ENCODE data around the gene MOSPD3. TPM values are rescaled to one million over a fixed set of nuclear protein-coding genes. Genes with fewer than 3 reads are reported as not detected.

The MOSPD3 gene
- total RNA-seq, 1 donor, result 5.2 TPM

- no peak overlapping the region for H3K4me3 ChIP-seq (ENCODE audit: low read depth, low read length)
- no peak for TF ChIP-seq CTCF (IDR thresholded peaks at IDR 0.05; ENCODE audit: insufficient read depth, low read depth, low read length)
- DNase-seq (ENCODE audit: low read depth), result no peak
Measured at GRCh38 chr7:100614308-100614861, 2.0 kb downstream of the MOSPD3 start.

GRCh38 chr7:100620239-100620638, 7.9 kb downstream of the MOSPD3 start:
- TF ChIP-seq CTCF (IDR thresholded peaks at IDR 0.05; ENCODE audit: insufficient read depth, low read depth, low read length), result no peak
- no peak for DNase-seq (ENCODE audit: low read depth)
- no peak overlapping the region for H3K4me3 ChIP-seq (ENCODE audit: low read depth, low read length)

GRCh38 chr7:100620804-100621203, 8.5 kb downstream of the MOSPD3 start:
- TF ChIP-seq CTCF (IDR thresholded peaks at IDR 0.05; ENCODE audit: insufficient read depth, low read depth, low read length), result no peak
- no peak for DNase-seq (ENCODE audit: low read depth)
- H3K4me3 ChIP-seq (ENCODE audit: low read depth, low read length), result no peak overlapping the region

- TF ChIP-seq CTCF (IDR thresholded peaks at IDR 0.05; ENCODE audit: insufficient read depth, low read depth, low read length), result no peak
- DNase-seq (ENCODE audit: low read depth), result no peak
- H3K4me3 ChIP-seq (ENCODE audit: low read depth, low read length), result no peak overlapping the region
Measured at GRCh38 chr7:100621554-100621953, 9.2 kb downstream of the MOSPD3 start.

GRCh38 chr7:100623951-100624824, 11.8 kb downstream of the MOSPD3 start:
- no peak overlapping the region for H3K4me3 ChIP-seq (ENCODE audit: low read depth, low read length)
- no peak for DNase-seq (ENCODE audit: low read depth)
- TF ChIP-seq CTCF (IDR thresholded peaks at IDR 0.05; ENCODE audit: insufficient read depth, low read depth, low read length), result no peak

GRCh38 chr7:100626055-100626454, 13.7 kb downstream of the MOSPD3 start:
- H3K4me3 ChIP-seq (ENCODE audit: low read depth, low read length), result peak overlapping the region; percentile 27
- DNase-seq (ENCODE audit: low read depth), result no peak
- TF ChIP-seq CTCF (IDR thresholded peaks at IDR 0.05; ENCODE audit: insufficient read depth, low read depth, low read length), result no peak

Measured in fibroblast of villous mesenchyme (primary cell).